ENCODE results near the gene ZNF433.

DNA sequence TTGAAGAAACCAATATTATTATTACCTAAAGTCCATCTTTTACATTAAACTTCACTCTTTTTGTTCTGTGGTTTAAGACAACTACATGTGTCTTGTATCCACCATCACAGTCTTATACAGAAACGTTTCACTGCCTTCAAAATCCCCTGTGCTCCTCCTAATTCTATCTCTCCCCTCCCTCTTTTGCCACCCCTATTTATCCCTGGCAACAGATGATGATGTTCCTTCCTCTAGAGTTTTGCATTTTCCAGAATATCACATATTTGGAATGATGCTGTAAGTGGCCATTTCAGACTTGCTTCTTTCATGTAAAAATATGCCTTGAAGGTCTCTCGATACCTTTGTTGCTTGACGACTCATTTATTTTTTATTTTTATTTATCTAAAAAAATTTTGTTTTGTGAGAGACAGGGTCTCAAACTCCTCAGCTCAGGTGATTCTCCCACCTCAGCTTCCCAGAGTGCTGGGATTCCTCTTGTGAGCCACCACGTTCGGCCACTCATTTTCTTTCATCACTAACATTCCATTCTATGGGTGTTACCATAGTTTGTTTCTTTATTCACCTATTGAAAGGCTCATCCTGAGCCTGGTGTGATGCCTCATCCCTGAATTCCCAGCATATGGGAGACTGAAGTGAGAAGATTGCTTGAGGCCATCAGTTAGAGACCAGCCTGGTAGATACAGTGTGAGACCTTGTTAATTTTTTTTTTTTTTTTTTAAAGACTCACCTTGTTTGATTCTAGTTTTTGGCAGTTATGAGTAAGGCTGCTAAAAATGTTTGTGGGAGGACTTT is 62.3 kb downstream of the ZNF433 start:
- TF ChIP-seq, protein P1, sequence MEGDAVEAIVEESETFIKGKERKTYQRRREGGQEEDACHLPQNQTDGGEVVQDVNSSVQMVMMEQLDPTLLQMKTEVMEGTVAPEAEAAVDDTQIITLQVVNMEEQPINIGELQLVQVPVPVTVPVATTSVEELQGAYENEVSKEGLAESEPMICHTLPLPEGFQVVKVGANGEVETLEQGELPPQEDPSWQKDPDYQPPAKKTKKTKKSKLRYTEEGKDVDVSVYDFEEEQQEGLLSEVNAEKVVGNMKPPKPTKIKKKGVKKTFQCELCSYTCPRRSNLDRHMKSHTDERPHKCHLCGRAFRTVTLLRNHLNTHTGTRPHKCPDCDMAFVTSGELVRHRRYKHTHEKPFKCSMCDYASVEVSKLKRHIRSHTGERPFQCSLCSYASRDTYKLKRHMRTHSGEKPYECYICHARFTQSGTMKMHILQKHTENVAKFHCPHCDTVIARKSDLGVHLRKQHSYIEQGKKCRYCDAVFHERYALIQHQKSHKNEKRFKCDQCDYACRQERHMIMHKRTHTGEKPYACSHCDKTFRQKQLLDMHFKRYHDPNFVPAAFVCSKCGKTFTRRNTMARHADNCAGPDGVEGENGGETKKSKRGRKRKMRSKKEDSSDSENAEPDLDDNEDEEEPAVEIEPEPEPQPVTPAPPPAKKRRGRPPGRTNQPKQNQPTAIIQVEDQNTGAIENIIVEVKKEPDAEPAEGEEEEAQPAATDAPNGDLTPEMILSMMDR (IDR thresholded peaks at IDR 0.05) = no peak
- no peak for TF ChIP-seq POLR2A (IDR thresholded peaks at IDR 0.05)

Measured in adrenal gland (tissue), 5 donors.